T1000 (cell line): Measurements from ENCODE around the gene RABL2A.
"Not testable (repeated sequence)": the region's sequence is repeated elsewhere in the genome, so short reads cannot be mapped to it uniquely, and the experiment has no call there.

Experiments
- DNase-seq: peaks from one replicate; lab custom pipeline; 2025; ENCODE audit warnings: mixed read lengths; lab: John Stamatoyannopoulos, UW

The RABL2A gene

DNA sequence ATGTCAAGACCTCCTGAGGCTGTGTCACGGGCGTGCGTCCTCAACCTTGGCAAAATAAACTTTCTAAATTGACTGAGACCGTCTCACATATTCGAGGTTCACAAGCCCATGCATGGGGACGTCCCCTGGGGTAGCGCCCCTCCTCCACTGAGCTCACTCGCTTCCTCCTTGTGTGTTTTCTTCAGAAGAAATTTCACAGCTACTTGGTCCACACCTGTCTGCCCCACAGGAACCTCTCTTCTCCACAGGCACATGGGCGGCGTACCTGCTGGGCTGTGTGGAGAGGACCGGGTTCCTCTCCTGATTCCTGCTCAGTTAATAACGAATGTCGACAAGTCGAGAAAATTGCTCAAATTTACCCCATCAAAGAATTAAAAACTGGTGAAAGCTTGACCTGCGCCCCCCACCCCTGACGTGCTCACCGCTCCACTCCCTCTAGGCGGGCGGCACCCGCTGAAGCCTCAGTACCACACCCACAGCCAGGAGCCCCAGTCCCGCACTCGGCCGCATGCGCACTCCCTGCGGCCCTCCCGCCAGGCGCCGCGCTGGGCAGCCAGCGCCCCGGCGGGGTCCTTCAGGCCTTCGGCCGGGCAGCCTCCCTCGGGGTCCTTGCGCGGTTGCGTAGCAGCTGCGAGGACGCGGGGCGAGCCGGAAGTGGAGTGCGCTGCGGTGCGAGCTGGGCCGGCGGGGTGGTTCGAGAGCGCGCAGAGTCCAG is at the start of gene RABL2A:
Gene RABL2A, plus strand, starts transcription at position 651 of the 715 bp plus-strand sequence. CDS start 1,341 bp downstream, outside the sequence.
- DNase-seq: not testable (repeated sequence)

GRCh38 chr2:113578508-113578907 is 48.6 kb upstream of the RABL2A start:
- DNase-seq: not testable (repeated sequence)

DNA sequence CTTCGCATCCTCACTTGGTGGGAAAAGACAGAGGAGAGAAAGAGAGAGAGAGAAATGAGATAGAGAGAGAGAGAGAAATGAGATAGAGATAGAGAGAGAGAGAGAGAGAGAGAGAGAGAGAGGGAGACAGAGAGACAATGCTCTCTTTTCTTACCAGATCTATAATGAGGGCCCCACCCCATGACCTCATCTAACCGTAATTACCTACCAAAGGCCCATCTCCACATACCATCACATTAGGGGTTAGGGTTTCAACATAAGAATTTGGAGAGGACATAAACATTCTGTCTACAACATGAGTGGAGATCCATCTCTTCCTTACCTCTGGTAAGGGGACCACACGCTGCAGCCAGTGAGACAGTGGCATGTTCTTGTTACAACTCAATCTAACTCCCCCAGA is 44.6 kb upstream of the RABL2A start:
- DNase-seq: not testable (repeated sequence)

DNA sequence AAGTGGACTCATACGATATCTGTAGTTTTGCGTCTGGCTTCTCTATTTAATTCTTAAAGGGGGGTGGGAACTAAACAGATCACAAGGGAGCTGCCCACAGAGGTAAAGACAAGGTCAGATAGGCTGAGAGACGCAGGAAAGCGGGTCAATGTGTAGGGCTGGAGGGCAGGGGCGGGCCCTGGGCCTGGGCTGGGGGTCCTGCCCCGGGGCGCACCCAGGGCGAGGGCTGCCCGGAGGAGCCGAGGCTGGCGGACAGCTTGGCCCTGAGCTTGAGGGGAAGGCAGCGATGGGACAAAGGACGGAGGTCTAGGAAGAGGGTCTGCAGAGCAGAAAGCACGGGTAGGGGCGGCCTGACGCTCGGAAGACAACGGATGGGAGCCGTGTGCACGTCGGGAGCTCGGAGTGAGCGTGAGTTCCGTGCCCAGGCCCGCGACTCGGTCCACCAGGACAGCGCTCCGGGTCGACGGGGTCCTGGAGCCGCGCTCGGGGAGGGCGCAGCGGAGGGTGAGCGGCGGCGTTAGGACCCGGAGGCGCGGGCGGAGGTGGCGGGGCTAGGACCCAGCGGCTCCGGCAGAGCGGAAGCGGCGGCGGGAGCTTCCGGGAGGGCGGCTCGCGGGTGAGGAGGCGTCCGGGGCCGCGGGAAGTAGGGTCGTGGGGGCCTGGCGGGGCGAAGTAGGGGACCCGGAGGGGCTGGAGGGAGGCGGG is 43.4 kb upstream of the RABL2A start:
- DNase-seq: not testable (repeated sequence)

- DNase-seq: not testable (repeated sequence)
Observed at GRCh38 chr2:113584311-113585092, 42.6 kb upstream of the RABL2A start.

- not testable (repeated sequence) for DNase-seq
Observed at GRCh38 chr2:113587201-113587600, 39.9 kb upstream of the RABL2A start.

DNA sequence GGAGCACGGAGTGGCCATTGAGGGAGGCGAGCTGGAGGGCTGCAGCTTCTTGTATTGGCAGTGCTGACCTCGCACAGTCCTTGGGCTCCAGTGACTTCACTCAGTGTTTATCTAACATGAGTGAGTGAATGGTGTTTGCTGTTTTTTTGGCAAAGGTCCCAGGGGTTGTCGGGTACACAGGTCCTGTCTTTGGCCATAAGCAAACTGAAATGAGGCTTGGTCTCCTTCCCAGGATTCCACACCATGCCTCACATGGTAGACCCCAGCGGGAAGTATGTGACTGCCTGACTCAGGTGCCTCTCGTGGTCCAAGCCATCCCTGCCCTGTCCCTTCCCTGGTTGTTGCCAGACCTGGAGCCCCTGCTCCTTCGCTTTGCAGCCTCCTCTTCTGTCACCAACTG is 37.5 kb upstream of the RABL2A start:
- DNase-seq: not testable (repeated sequence)

- not testable (repeated sequence) for DNase-seq
Observed at GRCh38 chr2:113591926-113592325, 35.1 kb upstream of the RABL2A start.

DNA sequence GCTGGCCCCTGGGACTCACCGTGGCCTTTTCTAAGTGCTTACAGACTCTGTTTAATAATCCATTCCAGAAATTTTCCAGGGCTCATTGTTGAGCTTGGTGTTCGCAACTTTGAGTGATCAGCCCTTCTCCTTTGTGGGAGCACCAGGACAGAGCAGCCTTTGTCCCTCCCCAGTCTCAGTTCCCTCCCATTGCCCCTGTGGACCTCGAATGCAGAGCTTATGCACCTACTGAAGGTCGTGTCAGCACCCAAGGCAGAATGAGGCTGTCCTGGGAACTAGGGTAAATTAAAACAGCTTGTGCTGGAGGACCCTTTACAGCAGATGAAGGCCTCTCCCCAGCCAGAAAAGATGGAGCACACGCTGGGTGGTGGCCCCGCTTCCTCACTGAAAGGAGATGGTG is 33.8 kb upstream of the RABL2A start:
- not testable (repeated sequence) for DNase-seq

- DNase-seq: not testable (repeated sequence)
Observed at GRCh38 chr2:113595725-113596124, 31.3 kb upstream of the RABL2A start.

DNA sequence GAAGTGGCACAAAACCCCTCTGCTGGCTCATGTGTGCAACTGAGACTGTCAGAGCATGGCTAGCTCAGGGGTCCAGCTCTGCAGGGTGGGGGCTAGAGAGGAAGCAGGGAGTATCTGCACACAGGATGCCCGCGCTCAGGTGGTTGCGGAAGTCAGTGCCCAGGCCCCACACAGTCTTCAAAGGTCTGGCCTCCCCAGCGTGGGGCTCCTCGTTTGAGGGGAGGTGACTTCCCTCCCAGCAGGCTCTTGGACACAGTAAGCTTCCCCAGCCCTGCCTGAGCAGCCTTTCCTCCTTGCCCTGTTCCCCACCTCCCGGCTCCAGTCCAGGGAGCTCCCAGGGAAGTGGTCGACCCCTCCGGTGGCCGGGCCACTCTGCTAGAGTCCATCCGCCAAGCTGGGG is 29.9 kb upstream of the RABL2A start:
- not testable (repeated sequence) for DNase-seq

GRCh38 chr2:113597572-113597971 is 29.5 kb upstream of the RABL2A start:
- DNase-seq: not testable (repeated sequence)

DNA sequence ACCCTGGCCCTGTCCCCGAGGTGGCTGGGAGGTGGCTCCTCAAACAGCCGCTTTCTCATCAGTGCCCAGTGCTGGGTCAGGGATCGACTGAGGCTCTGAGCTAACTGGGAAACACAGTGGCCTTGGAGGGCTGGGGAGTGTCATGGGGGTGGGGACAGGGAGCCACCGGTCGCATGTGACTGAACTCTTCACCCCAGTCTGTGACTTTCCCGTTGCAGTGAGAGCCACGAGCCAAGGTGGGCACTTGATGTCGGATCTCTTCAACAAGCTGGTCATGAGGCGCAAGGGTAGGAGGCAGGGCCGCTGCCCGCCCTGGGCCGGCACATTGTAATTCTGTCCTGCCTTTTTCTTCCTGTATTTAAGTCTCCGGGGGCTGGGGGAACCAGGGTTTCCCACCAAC is 28.9 kb upstream of the RABL2A start:
- DNase-seq: not testable (repeated sequence)

DNA sequence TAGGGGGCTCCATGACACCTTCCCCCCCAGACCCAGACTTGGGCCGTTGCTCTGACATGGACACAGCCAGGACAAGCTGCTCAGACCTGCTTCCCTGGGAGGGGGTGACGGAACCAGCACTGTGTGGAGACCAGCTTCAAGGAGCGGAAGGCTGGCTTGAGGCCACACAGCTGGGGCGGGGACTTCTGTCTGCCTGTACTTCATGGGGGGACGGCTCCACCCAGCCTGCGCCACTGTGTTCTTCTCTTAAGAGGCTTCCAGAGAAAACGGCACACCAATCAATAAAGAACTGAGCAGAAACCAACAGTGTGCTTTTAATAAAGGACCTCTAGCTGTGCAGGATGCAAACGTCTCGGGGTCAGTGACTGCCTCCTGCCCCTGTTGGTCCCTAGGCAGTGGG is 28.3 kb upstream of the RABL2A start:
- DNase-seq: not testable (repeated sequence)

- DNase-seq: not testable (repeated sequence)
Observed at GRCh38 chr2:113599208-113599607, 27.9 kb upstream of the RABL2A start.

- DNase-seq: not testable (repeated sequence)
Observed at GRCh38 chr2:113602040-113602769, 24.9 kb upstream of the RABL2A start.

DNA sequence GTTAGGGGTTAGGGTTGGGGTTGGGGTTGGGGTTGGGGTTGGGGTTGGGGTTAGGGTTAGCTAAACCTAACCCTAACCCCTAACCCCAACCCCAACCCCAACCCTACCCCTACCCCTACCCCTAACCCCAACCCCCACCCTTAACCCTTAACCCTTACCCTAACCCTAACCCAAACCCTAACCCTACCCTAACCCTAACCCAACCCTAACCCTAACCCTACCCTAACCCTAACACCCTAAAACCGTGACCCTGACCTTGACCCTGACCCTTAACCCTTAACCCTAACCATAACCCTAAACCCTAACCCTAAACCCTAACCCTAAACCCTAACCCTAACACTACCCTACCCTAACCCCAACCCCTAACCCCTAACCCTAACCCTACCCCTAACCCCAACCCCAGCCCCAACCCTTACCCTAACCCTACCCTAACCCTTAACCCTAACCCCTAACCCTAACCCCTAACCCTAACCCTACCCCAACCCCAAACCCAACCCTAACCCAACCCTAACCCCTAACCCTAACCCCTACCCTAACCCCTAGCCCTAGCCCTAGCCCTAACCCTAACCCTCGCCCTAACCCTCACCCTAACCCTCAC is 24.1 kb upstream of the RABL2A start:
- no peak for DNase-seq

GRCh38 chr2:113603467-113604084 is 23.5 kb upstream of the RABL2A start:
- DNase-seq: not testable (repeated sequence)

- DNase-seq: not testable (repeated sequence)
Observed at GRCh38 chr2:113604085-113604477, 23.0 kb upstream of the RABL2A start.

GRCh38 chr2:113604661-113605060 is 22.4 kb upstream of the RABL2A start:
- DNase-seq: not testable (repeated sequence)

GRCh38 chr2:113606036-113606435 is 21.0 kb upstream of the RABL2A start:
- DNase-seq: not testable (repeated sequence)
